ENCODE results near the gene ADAMTS20. TPM values are rescaled to one million over a fixed set of nuclear protein-coding genes. Genes with fewer than 3 reads are reported as not detected.

The ADAMTS20 gene
- not detected for polyA plus RNA-seq (2012; ENCODE audit: missing spikeins)

DNA sequence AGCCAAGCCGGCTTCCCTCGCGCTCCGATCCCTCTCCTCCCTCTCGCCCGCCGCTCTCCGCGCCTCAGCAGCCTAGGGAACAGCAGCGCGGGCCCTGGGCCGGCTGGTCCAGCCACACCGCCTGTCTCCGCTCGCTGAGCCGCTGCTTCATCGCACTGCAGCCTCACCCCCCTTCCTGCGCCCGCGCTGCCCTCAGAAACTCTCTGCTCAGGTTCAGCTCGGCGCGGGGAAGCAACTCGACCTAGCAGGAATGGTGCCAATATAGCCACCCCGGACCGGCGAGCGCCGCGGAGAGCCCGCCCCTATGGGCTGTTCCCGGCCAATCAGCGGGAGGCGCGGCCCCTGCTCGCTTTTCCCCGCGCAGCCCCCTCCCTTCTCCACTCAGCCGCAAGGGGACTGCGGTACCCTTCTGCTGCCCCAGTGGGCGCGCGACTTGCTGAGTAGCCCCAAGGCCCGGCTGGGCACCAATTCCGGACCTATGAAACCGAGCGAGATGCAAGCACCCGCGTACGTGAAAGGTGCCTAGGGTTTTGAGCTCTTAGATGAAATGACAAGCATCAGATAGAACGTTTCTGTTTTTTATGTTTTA, at the start of gene ADAMTS20:
ADAMTS20 (minus strand) TSS at position 233 of the 589 bp plus-strand sequence. CDS start 282 bp downstream, outside the sequence.
- no peak for TF ChIP-seq POLR2AphosphoS5 (IDR thresholded peaks at IDR 0.05; ENCODE audit: low read depth, low read length)
- no peak for TF ChIP-seq TAF1 (IDR thresholded peaks at IDR 0.05; ENCODE audit: borderline replicate concordance, low read depth, low read length)
- TF ChIP-seq POLR2A (IDR thresholded peaks at IDR 0.05; ENCODE audit: low read depth, low read length): no peak
- DNase-seq (ENCODE audit: insufficient read length) (no peak), FAIRE-seq (no peak)

DNA sequence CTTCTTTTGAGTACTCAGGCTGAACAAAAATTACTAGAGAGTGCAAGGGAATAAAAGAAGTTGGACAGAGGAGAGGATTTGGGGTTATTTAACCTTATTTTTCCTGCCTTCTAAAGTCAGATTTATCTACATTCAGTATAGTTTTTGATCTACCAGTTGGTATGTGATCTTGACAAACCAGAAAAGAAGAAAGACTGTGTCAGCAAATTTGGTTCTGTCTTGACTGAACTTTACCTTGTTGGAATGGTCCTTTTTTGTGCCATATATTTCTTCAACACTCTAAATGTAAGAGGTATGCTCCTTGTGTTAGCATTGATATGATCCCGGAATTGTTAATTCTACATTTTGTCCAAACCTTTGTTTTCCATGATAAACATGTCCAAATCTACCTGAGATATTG, 47.7 kb upstream of the ADAMTS20 start:
- FAIRE-seq (no peak), DNase-seq (ENCODE audit: insufficient read length) (no peak)
- TF ChIP-seq TAF1 (IDR thresholded peaks at IDR 0.05; ENCODE audit: borderline replicate concordance, low read depth, low read length) (no peak), POLR2A (IDR thresholded peaks at IDR 0.05; ENCODE audit: low read depth, low read length) (no peak), POLR2AphosphoS5 (IDR thresholded peaks at IDR 0.05; ENCODE audit: low read depth, low read length) (no peak)

- DNase-seq (ENCODE audit: insufficient read length): no peak
- no peak for FAIRE-seq
- TF ChIP-seq POLR2AphosphoS5 (IDR thresholded peaks at IDR 0.05; ENCODE audit: low read depth, low read length): no peak
- TF ChIP-seq POLR2A (IDR thresholded peaks at IDR 0.05; ENCODE audit: low read depth, low read length): no peak
- no peak for TF ChIP-seq TAF1 (IDR thresholded peaks at IDR 0.05; ENCODE audit: borderline replicate concordance, low read depth, low read length)
Measured at GRCh38 chr12:43599066-43599465, 47.1 kb upstream of the ADAMTS20 start.

DNA sequence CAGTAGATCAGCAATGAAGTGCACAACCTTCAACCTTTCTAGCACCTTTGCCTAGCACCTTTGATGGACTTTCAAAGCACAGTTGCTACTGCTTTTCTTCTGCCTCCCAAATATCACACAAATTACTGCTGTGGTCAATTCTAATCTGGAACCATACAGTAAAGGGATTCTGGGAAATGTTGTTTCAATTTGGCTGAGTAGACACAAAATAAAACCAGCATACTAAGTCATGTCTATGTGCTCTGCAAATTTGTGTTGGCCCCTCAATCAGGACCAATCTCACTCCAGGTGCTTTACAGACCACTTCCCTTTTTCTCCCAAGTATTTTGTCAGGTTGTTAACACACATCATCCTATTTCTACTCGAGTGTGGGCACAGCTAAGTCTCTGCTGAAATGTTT, 38.3 kb upstream of the ADAMTS20 start:
- DNase-seq (ENCODE audit: insufficient read length) (no peak), FAIRE-seq (no peak)
- TF ChIP-seq POLR2AphosphoS5 (IDR thresholded peaks at IDR 0.05; ENCODE audit: low read depth, low read length): no peak
- no peak for TF ChIP-seq TAF1 (IDR thresholded peaks at IDR 0.05; ENCODE audit: borderline replicate concordance, low read depth, low read length)
- no peak for TF ChIP-seq POLR2A (IDR thresholded peaks at IDR 0.05; ENCODE audit: low read depth, low read length)

DNA sequence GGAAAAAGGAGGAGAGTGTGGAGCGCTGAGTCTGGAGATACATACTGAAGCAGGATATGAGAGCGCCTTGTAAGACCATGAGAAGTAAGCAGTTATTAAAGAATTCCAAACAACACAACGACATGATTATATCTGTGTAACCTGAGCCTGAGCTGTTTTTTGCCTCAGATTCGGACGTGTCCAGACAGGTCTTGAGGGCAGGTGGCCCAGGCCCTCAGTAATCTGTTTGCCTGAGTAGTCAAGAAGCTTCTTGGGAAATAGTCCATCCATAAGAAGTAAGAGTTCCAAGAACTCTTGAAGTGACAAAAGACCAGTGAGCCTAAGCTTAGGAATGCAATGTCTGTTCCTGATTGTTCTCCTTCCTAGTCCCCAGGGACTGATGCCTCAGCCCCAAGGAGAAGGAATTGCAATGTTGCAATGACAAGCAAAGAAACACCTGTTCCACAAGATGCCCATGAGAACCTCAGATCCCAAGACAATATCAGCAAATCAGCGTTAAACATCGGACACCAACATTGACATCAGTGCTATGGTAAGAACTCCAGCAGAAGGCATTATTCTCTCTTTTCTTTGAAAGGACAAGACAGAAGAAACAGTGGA, 34.7 kb upstream of the ADAMTS20 start:
- FAIRE-seq (no peak), DNase-seq (ENCODE audit: insufficient read length) (no peak)
- TF ChIP-seq TAF1 (IDR thresholded peaks at IDR 0.05; ENCODE audit: borderline replicate concordance, low read depth, low read length): no peak
- no peak for TF ChIP-seq POLR2A (IDR thresholded peaks at IDR 0.05; ENCODE audit: low read depth, low read length)
- no peak for TF ChIP-seq POLR2AphosphoS5 (IDR thresholded peaks at IDR 0.05; ENCODE audit: low read depth, low read length)

DNA sequence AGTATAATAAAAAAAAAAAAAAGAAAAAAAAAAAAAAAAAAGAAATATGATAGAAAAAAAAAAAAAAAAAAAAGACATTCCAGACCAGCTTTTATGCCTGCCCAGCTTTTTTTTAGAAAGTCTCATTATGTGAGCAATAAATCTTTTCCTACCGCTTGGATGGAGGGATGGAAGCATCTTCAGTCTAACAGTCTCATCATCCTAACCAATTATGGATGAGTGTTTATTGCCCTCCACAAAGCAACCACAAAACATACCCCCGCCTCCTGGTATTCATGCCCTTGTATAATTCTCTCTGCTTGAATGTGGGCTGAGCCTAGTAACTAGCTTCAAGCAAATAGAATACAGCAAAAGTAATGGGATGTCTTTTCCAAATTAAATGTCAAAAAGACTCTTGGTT, 33.7 kb upstream of the ADAMTS20 start:
- TF ChIP-seq TAF1 (IDR thresholded peaks at IDR 0.05; ENCODE audit: borderline replicate concordance, low read depth, low read length): no peak
- no peak for TF ChIP-seq POLR2AphosphoS5 (IDR thresholded peaks at IDR 0.05; ENCODE audit: low read depth, low read length)
- no peak for TF ChIP-seq POLR2A (IDR thresholded peaks at IDR 0.05; ENCODE audit: low read depth, low read length)
- FAIRE-seq: no peak
- no peak for DNase-seq (ENCODE audit: insufficient read length)

GRCh38 chr12:43580601-43581000, 28.6 kb upstream of the ADAMTS20 start:
- FAIRE-seq: no peak

GRCh38 chr12:43579206-43579605, 27.2 kb upstream of the ADAMTS20 start:
- FAIRE-seq (no peak), DNase-seq (ENCODE audit: insufficient read length) (no peak)
- TF ChIP-seq TAF1 (IDR thresholded peaks at IDR 0.05; ENCODE audit: borderline replicate concordance, low read depth, low read length) (no peak), POLR2A (IDR thresholded peaks at IDR 0.05; ENCODE audit: low read depth, low read length) (no peak), POLR2AphosphoS5 (IDR thresholded peaks at IDR 0.05; ENCODE audit: low read depth, low read length) (no peak)

More at GRCh38 chr12:43580601-43581000, 28.6 kb upstream of the ADAMTS20 start:
- DNase-seq (ENCODE audit: insufficient read length): no peak
- TF ChIP-seq POLR2A (IDR thresholded peaks at IDR 0.05; ENCODE audit: low read depth, low read length): no peak
- TF ChIP-seq POLR2AphosphoS5 (IDR thresholded peaks at IDR 0.05; ENCODE audit: low read depth, low read length): no peak
- no peak for TF ChIP-seq TAF1 (IDR thresholded peaks at IDR 0.05; ENCODE audit: borderline replicate concordance, low read depth, low read length)

DNA sequence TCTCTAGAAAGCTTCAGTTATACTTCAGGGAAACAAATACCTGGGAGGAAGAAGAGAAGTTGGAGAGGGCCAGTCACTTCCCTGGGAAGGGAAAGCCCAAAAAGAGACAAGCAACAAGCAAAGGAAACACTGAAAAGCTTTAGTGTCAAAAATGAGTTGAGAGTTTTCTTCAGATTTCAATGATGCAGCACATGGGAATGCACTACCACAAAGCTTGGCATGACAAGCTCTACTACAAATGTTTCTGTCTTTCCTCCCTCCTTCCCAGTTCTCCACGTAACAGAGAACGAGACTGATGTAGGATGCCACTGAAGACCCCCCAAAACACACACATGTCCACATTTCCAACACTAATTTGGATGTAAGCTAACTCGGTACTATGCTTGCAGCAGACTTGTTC, 26.8 kb upstream of the ADAMTS20 start:
- no peak for TF ChIP-seq POLR2AphosphoS5 (IDR thresholded peaks at IDR 0.05; ENCODE audit: low read depth, low read length)
- TF ChIP-seq TAF1 (IDR thresholded peaks at IDR 0.05; ENCODE audit: borderline replicate concordance, low read depth, low read length): no peak
- TF ChIP-seq POLR2A (IDR thresholded peaks at IDR 0.05; ENCODE audit: low read depth, low read length): no peak
- FAIRE-seq (no peak), DNase-seq (ENCODE audit: insufficient read length) (no peak)

DNA sequence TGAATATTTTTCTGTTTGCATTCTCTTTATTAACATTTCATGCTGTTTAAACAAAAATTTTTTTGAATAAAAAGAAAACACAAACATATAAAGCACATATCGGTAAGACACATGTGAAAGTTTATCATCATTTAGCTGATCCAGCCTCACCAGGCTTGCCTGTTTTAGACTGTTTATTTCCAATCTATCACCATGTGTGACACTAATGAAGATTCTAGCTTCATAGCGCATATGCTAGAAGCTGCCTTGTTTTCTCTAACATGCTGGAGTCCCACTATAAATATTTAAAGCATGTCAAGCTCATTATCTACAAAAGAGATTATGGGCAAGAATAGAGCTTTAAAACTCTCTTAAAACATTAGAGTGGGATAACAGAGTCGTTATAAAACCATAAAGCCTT, 25.4 kb upstream of the ADAMTS20 start:
- no peak for TF ChIP-seq POLR2AphosphoS5 (IDR thresholded peaks at IDR 0.05; ENCODE audit: low read depth, low read length)
- TF ChIP-seq POLR2A (IDR thresholded peaks at IDR 0.05; ENCODE audit: low read depth, low read length): no peak
- no peak for TF ChIP-seq TAF1 (IDR thresholded peaks at IDR 0.05; ENCODE audit: borderline replicate concordance, low read depth, low read length)
- FAIRE-seq (no peak), DNase-seq (ENCODE audit: insufficient read length) (no peak)

DNA sequence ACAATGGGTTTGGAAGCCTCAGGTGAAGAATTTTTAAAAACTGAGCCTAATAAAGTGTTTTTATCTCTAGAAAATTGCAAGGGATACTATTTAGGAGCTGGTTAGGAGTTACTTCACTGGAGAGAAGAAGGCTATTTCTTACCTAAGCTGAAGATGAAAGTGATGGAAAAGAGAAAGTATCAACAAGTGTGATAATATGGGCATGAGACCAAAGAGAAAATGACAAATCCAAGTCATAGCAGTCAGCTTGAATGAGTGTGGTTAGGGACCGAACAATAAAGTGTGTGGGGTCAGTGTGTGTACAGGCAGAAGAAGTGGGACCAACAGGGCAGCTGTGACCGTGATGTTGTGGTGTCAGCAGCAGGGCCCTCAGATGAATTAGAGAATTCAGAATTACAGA, 24.2 kb upstream of the ADAMTS20 start:
- FAIRE-seq: no peak
- no peak for DNase-seq (ENCODE audit: insufficient read length)
- TF ChIP-seq TAF1 (IDR thresholded peaks at IDR 0.05; ENCODE audit: borderline replicate concordance, low read depth, low read length) (no peak), POLR2A (IDR thresholded peaks at IDR 0.05; ENCODE audit: low read depth, low read length) (no peak), POLR2AphosphoS5 (IDR thresholded peaks at IDR 0.05; ENCODE audit: low read depth, low read length) (no peak)

DNA sequence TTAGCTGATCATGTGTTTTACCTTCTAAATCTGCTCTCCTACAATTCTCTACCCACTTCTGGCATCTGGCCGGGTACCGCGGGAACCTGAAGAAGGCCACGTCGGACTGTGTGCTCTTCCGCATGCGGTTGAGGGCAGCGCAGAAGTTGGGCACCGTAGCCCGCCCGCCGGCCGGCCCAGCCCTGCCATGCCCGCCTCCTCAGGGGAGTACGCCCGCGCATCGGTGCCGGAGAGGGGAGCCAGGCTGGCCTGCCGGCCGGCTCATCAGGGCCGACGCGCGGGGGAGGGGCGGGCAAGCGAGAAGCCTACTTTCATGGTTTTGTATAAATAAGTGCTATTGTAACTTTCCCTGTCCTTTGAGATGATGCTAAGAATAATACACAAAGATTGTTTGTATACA, 19.9 kb upstream of the ADAMTS20 start:
- FAIRE-seq (no peak), DNase-seq (ENCODE audit: insufficient read length) (no peak)
- no peak for TF ChIP-seq POLR2AphosphoS5 (IDR thresholded peaks at IDR 0.05; ENCODE audit: low read depth, low read length)
- TF ChIP-seq TAF1 (IDR thresholded peaks at IDR 0.05; ENCODE audit: borderline replicate concordance, low read depth, low read length): no peak
- TF ChIP-seq POLR2A (IDR thresholded peaks at IDR 0.05; ENCODE audit: low read depth, low read length): no peak

Measured in GM12892 (cell line).